OCI-LY7 (cell line): ENCODE measurements around the gene BEST2. TPM values are rescaled to one million over a fixed set of nuclear protein-coding genes. Genes with fewer than 3 reads are reported as not detected.
A peak's percentile ranks its signal among the peaks of the same experiment; 100 is the strongest.

Experiments
- BruUV-seq: library from RNA; stranded (reverse); fragments of 400-500 nt; replicated peaks from 2 replicates; lab custom pipeline; 2021; lab: Mats Ljungman, UMichigan
- CTCF ChIA-PET: fragments of 300-600 bp; sonication (Branson Sonifier 250); formaldehyde crosslinking; loops from one replicate; lab custom pipeline; 2022; ENCODE audit warnings: antibody characterized with exemption; ENCODE audit not compliant: unreplicated experiment; lab: Charles Lee
- POLR2A ChIA-PET: fragments of 300-600 bp; sonication (Branson Sonifier 250); formaldehyde crosslinking; loops from one replicate; lab custom pipeline; 2022; ENCODE audit warnings: antibody characterized with exemption; lab: Charles Lee
- DNase-seq: peaks from one replicate; pipeline ENCODE4 v3.0.0-alpha.2; 2015; ENCODE audit warnings: low spot score
- H2AFZ ChIP-seq: fragments of 200-600 bp; sonication (generic), shearing (Covaris generic); 2 replicates; pipeline ENCODE4 v1.6.1; 2014; ENCODE audit warnings: mild to moderate bottlenecking, antibody characterized with exemption, low read length, moderate library complexity
- H3K27ac ChIP-seq: fragments of 200-600 bp; sonication (generic); 2 replicates; pipeline ENCODE4 v1.5.1; 2014; ENCODE audit warnings: mixed run types, low read depth, mild to moderate bottlenecking, moderate library complexity, low read length, inconsistent platforms; ENCODE audit not compliant: poor library complexity, severe bottlenecking
- H3K36me3 ChIP-seq: fragments of 200-600 bp; sonication (generic); 2 replicates; pipeline ENCODE4 v1.6.1; 2014; ENCODE audit warnings: mild to moderate bottlenecking, antibody characterized with exemption, low read length, moderate library complexity, mixed read lengths; ENCODE audit not compliant: insufficient read depth
- H3K4me1 ChIP-seq: fragments of 200-600 bp; sonication (generic); 2 replicates; pipeline ENCODE4 v1.5.1; 2014; ENCODE audit warnings: mild to moderate bottlenecking, low read length; ENCODE audit not compliant: insufficient read depth, poor library complexity, severe bottlenecking
- H3K4me2 ChIP-seq: fragments of 200-600 bp; sonication (generic); 2 replicates; pipeline ENCODE4 v1.6.1; 2014; ENCODE audit warnings: mild to moderate bottlenecking, low read length
- H3K4me3 ChIP-seq: fragments of 200-600 bp; sonication (generic); 2 replicates; pipeline ENCODE4 v1.5.1; 2014; ENCODE audit warnings: mild to moderate bottlenecking, low read depth, low read length; ENCODE audit not compliant: poor library complexity, severe bottlenecking
- H3K79me2 ChIP-seq: fragments of 200-600 bp; sonication (generic); 2 replicates; pipeline ENCODE4 v1.6.1; 2016; ENCODE audit warnings: low read depth, mild to moderate bottlenecking, low read length, moderate library complexity, mixed read lengths; ENCODE audit not compliant: insufficient read depth
- H3K9me2 ChIP-seq: fragments of 200-600 bp; sonication (generic); 2 replicates; pipeline ENCODE4 v1.6.1; 2016; ENCODE audit warnings: mild to moderate bottlenecking, low read length, mixed read lengths; ENCODE audit not compliant: insufficient read depth
- H3K9me3 ChIP-seq: fragments of 200-600 bp; sonication (generic); 2 replicates; pipeline ENCODE4 v1.6.1; 2014; ENCODE audit warnings: mild to moderate bottlenecking, mixed run types, low read length, mixed read lengths
- H4K20me1 ChIP-seq: fragments of 200-600 bp; sonication (generic); 2 replicates; pipeline ENCODE4 v1.6.1; 2014; ENCODE audit warnings: mild to moderate bottlenecking, antibody characterized with exemption, low read length, moderate library complexity, mixed read lengths; ENCODE audit not compliant: insufficient read depth
- CTCF ChIP-seq: fragments of 200-600 bp; sonication (generic); conservative IDR thresholded peaks from 2 replicates; pipeline ENCODE4 v1.5.1; 2014; ENCODE audit warnings: mild to moderate bottlenecking, antibody characterized with exemption, low read length, moderate library complexity, mixed read lengths
- EZH2phosphoT487 ChIP-seq: fragments of 200-600 bp; sonication (generic); IDR thresholded peaks from 2 replicates; pipeline ENCODE4 v1.6.1; 2018; ENCODE audit warnings: low read depth, borderline replicate concordance, mild to moderate bottlenecking, mixed run types, antibody characterized with exemption, low read length, moderate library complexity, mixed read lengths
- intact Hi-C: fragments of 100-400 bp; cut with micrococcal nuclease; formaldehyde crosslinking; loops from one replicate; pipeline ENCODE4 v1.10.0; 2022; ENCODE audit not compliant: unreplicated experiment
- total RNA-seq, 2 experiments: library from RNA; depleted of rRNA in 1 of 2; stranded (reverse); fragments of >200 nt in 1 of 2; shearing (Covaris generic) in 1 of 2; gene quantifications; 2 replicates each; pipeline ENCODE4 v1.2.3, GENCODE V29; 2014 to 2022

Gene BEST2
- total RNA-seq, 2 experiments from 2014 or later = not detected

- Histone ChIP-seq H3K36me3 (no peaks in the 10 kb centered on the region), H2AFZ (peak within 1 kb of the TSS; percentile 35; the same call in 1 of the 2 replicates), H3K9me3 (no peaks in the 10 kb centered on the region), H3K9me2 (no peaks in the 10 kb centered on the region), H3K4me3 (peak within 1 kb of the TSS; percentile 84), H3K4me1 (peaks cover 48% of the 10 kb centered on the region), H3K27ac (peak within 1 kb of the TSS; percentile 77), H3K79me2 (peaks cover 8% of the 10 kb centered on the region), H4K20me1 (no peaks in the 10 kb centered on the region; the same call in 1 of the 2 replicates), H3K4me2 (peak within 1 kb of the TSS; percentile 95)
- intact Hi-C loops = loop anchor here (1.0 to 5.0 kb wide), 3 partner anchors 14 to 69 kb away; partner anchors contain the start of genes TNPO2 and TRIR
- TF ChIP-seq EZH2phosphoT487 (no peak), CTCF (no peak; the same call in 1 of the 2 replicates)
- CTCF ChIA-PET = interaction anchor here (0.6 to 2.8 kb wide), 3 partner anchors 13 to 25 kb away, joined by 3 to 20 read pairs (median 4); no protein-coding TSS in a partner anchor
- DNase-seq = peak; percentile 96
- POLR2A ChIA-PET = interaction anchor here (1.2 to 2.2 kb wide), 4 partner anchors 9 to 15 kb away, joined by 4 to 10 read pairs (median 5); partner anchors contain the start of gene THSD8
- no TSS peak for BruUV-seq
These were observed 39.9 kb downstream of the BEST2 start, which contains the start of gene JUNB for GRCh38 chr19:12791345-12792050. TSS of gene JUNB (plus strand) at chr19:12791486. CDS start at chr19:12791772, 286 bp downstream.

GRCh38 chr19:12792051-12792852 lies 40.7 kb downstream of the BEST2 start:
- H3K9me3 ChIP-seq = no peaks in the 10 kb centered on the region
- DNase-seq = peak; percentile 91
- ChIA-PET POLR2A (interaction anchor here (0.6 to 2.2 kb wide), 7 partner anchors 8 to 58 kb away, joined by 3 to 10 read pairs (median 4); partner anchors contain the start of genes RNASEH2A, THSD8 and TRIR), CTCF (interaction anchor here (0.6 to 2.8 kb wide), 3 partner anchors 14 to 1385 kb away, joined by 3 to 20 read pairs (median 4); no protein-coding TSS in a partner anchor)
- H3K4me3 ChIP-seq = peak overlapping the region; percentile 84
- no peaks in the 10 kb centered on the region for H3K36me3 ChIP-seq
- intact Hi-C loops = loop anchor here (2.0 to 5.0 kb wide), 2 partner anchors 57 to 70 kb away; partner anchors contain the start of genes TNPO2 and TRIR
- peak overlapping the region; percentile 77 for H3K27ac ChIP-seq
- H2AFZ ChIP-seq = no peak overlapping the region; the same call in 1 of the 2 replicates
- H3K4me2 ChIP-seq = peak overlapping the region; percentile 95
- no TSS peak for BruUV-seq
- H4K20me1 ChIP-seq = no peaks in the 10 kb centered on the region; the same call in 1 of the 2 replicates
- TF ChIP-seq CTCF = no peak
- TF ChIP-seq EZH2phosphoT487 = no peak
- peaks cover 8% of the 10 kb centered on the region for H3K79me2 ChIP-seq
- no peaks in the 10 kb centered on the region for H3K9me2 ChIP-seq
- H3K4me1 ChIP-seq = peaks cover 45% of the 10 kb centered on the region
